ENCODE results near the gene RPS6KA3.
"Not testable (repeated sequence)": the region's sequence is repeated elsewhere in the genome, so short reads cannot be mapped to it uniquely, and the experiment has no call there.

The RPS6KA3 gene

DNA sequence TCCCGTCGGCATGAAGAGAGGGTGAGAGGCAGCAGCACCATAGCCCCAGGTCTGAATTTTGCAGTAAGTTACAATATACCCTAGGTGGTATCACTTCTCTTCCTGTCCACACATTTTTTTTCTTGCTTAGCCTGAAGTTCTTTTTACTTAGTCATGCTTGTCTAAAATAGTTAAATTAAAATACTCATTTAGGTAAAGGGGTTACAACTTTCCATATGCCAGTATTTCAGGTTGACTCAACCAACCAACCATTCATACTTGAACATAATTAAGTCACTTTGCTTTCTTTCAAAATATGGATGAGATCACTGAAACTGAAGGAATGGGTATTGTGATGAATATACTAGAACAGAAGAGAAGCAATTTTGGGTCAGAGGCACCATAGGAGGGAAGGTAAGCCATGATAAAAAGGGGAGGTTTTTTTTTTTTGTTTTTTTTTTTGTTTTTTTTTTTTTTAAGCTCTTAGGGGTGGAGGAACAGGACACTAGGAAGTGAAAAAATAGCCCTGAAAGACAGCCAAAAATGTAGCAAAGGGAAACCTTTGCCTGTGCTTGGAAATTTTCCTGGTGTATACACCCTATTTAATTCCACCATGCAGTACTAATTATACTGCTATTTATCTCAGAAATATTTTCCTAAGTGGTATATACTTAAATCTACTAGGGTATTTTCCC is 41.8 kb downstream of the RPS6KA3 start:
- DNase-seq (ENCODE audit: low read depth, low spot score), result peak; percentile 16

DNA sequence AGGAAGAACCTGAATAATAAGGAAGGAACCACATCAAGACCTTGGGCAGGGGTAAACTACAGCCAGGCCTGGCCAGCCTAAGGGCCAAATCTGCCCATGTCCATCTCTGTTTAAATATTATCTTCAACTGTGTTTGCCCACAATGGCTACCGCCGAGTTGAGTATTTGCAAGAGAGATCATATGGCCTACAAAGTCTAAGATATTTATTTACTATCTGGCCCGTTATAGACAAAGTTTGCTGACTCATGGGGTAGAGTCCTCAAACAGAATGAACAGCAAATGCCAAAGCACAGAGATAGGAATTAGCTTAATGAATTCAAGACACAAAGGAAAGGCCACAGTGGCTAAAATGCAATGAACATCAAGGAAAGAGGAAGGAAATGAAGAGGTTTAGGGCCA is 44.8 kb downstream of the RPS6KA3 start:
- peak; percentile 4 for DNase-seq (ENCODE audit: low read depth, low spot score)

- no peak for DNase-seq (ENCODE audit: low read depth, low spot score)
These were observed 47.7 kb downstream of the RPS6KA3 start for GRCh38 chrX:20218836-20219505.

GRCh38 chrX:20217906-20218305 is 48.8 kb downstream of the RPS6KA3 start:
- DNase-seq (ENCODE audit: low read depth, low spot score), result no peak

GRCh38 chrX:20217271-20217670 is 49.4 kb downstream of the RPS6KA3 start:
- peak; percentile 15 for DNase-seq (ENCODE audit: low read depth, low spot score)

DNA sequence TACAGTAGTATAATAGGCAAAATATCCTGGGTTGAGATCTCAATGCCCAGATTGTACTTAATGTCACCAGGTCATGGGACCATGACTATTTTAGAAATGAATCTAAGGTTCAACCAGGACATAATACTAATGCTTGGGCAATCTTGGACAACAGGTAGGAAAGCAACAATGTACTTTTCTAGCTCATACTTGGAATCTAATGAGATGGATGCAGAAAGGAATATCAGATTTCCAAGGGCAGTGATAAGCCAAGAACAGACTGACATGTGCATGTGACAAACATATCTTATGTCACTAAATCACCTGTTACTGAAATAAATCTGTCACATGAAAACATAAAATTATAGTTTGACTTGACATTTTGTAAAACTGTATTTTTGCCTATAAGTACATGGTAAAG is 51.1 kb downstream of the RPS6KA3 start:
- DNase-seq (ENCODE audit: low read depth, low spot score), result no peak

GRCh38 chrX:20212486-20213089 is 54.1 kb downstream of the RPS6KA3 start:
- no peak for DNase-seq (ENCODE audit: low read depth, low spot score)

DNA sequence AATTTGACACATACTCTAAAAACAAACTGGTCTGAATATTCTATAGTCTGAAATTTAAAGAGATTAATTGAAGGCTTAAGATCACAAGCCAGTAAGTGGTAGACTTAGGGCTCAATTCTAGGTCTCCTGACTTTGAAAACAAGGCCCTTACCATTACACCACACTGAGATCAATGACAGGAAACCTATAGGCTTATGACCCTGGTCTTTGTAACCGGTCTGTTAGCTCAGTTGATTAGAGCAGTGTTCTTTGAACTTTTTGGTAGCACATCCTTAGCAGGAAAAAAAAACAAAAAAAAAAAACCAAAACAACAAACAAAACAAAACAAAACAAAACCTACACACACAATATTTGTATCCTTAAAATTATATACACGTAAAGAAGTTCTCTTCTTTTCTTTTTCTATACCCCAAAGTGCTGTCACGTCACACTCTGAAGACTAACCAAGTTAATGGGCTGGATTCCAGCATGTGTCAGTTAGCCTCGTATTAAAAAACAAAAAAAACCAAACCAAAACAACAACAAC is 55.4 kb downstream of the RPS6KA3 start:
- no peak for DNase-seq (ENCODE audit: low read depth, low spot score)

DNA sequence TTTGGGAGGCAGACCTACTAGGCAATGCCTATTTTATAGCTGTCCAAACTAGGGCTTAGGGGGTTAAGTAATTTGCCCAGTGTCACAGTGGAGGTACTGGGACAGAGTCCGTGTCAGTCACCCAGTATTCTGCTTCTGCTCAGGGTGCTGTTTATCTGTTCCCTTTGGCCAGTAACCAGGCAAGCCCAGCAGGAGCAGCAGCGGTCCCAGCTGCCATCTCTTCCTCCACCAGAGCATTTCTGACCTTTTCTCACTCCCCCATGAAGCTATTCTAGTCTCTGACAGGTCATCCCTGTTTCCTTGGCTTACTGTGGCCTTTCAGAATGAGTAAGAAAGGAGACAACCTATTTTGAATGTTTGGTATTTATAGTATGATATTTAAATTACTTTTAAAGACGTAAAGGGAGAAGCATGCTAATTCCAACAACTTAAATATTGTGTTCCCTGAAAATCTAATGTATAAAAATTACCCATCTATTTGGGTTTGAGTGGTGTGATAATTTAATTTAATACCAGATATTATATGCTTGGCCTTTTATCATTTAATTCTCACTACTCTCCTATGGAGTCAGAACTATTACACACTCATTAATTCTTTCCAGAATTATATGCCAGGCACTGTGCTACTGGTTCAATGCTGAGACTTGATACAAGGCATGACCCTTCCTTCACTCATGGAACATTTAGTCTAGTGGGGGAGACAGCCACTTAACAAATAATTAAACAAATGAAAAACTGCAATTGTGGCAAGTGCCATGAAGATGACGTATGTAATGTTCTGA is 60.6 kb downstream of the RPS6KA3 start:
- no peak for DNase-seq (ENCODE audit: low read depth, low spot score)

DNA sequence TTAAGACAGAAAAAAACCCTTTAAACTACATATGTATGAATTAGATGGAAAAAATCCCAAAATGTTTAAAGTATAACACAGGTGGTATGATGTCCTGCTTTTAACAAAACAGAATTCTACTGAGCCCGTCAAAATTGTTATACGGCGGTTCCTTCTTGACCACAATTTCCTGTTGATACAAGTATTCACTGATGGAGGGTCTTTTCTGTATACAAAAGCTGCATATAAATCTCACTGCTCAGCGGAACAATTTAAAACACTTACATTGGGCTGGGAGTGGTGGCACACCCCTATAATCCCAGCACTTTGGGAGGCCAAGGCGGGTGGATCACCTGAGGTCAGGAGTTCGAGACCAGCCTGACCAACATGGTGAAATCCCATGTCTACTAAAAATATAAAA is 62.4 kb downstream of the RPS6KA3 start:
- no peak for DNase-seq (ENCODE audit: low read depth, low spot score)

- no peak for DNase-seq (ENCODE audit: low read depth, low spot score)
These were observed 69.0 kb downstream of the RPS6KA3 start for GRCh38 chrX:20197641-20198210.

DNA sequence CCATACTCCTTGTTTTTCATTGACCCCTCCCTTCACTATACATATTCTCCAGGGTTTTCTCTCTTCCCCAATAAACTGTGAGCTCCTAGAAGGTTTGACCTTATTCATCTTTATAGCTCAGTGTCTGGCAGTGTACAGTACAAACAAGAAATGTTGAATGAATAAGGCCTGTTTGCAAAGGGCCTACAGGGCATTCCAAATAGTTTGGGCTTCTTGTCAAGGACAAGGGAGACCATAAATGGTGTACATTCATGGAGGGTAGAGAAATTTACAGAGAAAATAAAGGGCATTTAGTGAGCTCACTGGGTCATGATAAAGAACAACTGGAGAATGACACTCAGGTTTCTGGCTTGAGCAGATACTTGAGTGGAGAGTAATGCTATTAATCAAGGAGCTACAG is 77.5 kb downstream of the RPS6KA3 start:
- no peak for DNase-seq (ENCODE audit: low read depth, low spot score)

- DNase-seq (ENCODE audit: low read depth, low spot score), result peak; percentile 1
These were observed 84.9 kb downstream of the RPS6KA3 start for GRCh38 chrX:20181598-20182329.

DNA sequence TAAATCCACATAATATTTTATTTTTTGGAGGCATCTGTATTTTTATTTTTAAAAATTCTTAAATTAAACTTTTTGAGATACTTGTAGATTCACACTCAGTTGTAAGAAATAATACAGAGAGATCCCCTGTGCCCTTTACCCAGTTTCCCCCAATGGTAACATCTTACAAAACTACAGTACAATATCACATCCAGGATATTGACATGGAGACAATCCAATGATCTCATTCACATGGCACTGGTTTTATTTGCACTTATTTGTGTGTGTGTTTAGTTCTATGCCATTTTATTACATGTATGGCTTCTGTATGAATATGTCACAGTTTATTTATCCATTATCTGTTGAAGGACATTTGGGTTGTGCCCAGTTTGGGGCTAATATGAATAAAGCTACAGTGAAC is 89.6 kb downstream of the RPS6KA3 start:
- DNase-seq (ENCODE audit: low read depth, low spot score), result no peak

DNA sequence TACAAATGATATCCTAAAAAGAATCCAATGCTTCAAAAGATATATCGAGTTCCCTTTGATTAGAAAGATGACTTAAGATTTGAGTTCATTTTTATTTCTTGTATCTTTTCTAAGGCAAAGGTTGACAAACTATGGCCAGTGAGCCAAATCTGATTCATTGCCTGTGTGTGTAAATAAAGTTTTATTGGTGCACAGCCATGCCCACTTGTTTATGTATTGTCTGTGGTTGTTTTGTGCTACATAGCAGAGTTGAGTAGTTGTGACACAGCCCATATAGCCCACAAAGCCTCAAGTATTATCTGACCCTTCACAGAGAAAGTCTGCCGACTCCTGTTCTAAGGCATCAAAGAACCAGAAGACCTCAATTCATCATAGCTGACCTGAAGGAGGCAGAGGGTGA is 92.9 kb downstream of the RPS6KA3 start:
- DNase-seq (ENCODE audit: low read depth, low spot score), result no peak

DNA sequence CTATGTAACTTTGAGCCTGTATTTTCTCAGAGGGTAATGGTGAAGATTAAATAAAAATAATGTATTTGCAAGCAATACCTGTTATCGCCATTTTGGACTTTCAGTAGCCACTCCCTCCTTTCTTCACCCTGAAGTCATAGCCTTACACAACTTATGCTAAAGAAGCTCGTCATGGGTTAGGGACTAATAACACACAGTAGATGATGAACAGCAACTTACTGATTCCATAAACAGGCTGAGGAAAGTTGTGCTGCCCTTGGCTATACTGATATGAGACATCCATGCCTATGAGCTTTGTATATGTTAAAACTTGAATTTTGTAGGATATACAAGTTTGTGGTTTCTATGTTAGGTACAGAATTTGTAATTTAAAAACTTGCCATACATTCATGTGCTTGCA is 93.4 kb downstream of the RPS6KA3 start:
- DNase-seq (ENCODE audit: low read depth, low spot score), result no peak

GRCh38 chrX:20171887-20172286 is 94.8 kb downstream of the RPS6KA3 start:
- DNase-seq (ENCODE audit: low read depth, low spot score), result no peak

- DNase-seq (ENCODE audit: low read depth, low spot score), result not testable (repeated sequence)
These were observed 104.2 kb downstream of the RPS6KA3 start for GRCh38 chrX:20162516-20162915.

- DNase-seq (ENCODE audit: low read depth, low spot score), result no peak
These were observed 106.8 kb downstream of the RPS6KA3 start for GRCh38 chrX:20159797-20160385.

DNA sequence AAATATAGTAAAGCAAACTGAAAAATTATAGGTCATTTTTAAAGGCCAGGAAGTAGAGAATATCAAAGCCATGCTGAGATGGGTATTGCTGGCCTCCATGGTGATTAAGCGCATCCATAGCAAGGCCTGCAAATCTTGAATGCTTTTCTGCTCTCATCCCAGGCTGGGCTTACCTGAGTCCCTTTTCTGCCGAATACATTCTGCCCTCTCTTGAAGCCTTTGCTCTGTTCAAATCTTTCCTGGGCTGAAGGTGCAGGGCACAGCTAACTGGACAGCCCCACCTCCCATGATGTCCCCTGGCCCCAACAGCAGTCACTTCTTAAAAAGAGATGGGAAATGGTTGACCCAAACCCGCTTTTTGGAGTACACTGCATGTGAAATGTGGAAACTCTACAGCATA is 115.0 kb downstream of the RPS6KA3 start:
- no peak for DNase-seq (ENCODE audit: low read depth, low spot score)

DNA sequence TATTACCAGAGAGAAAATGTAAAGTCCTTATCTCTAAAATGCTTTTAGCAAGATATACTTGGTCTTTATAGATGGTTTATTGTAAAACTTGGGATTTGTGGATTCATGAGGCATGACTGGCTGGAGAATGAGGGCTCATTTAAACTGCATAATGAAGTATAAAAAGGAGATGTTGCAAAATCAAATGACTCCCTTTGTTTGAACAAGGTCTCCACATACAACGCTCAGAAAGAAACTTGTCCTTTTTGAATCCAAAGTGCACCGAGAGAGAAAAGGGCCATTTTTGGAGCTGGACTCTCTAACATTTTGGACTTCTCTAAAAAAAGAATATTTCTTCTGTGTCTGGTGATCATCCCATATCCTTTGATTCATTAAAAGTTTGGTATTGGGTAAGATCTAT is 117.4 kb downstream of the RPS6KA3 start:
- DNase-seq (ENCODE audit: low read depth, low spot score), result no peak
